ENCODE results near the gene VOPP1.

DNA sequence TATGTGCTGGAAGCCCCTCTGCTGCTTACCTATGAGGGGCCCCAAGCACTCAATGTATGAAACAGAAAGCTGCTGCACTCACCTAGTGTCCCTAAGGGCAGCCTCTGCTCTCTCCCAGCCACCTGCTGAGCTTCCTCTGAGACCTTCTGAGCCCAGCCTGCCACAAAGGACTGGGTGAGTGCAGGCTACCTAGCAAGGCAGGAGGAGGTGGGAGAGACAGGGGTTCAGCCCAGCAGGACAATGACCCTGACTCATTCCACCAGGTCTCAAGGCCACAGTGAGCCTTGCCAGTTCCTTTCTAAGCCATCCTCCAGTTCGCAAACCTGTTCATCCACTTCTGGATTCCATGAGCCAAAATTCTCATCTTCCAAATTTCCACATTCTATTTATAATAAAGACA lies 16.3 kb downstream of the VOPP1 start:
- TF ChIP-seq CEBPB (IDR thresholded peaks at IDR 0.05) = no peak
- no peak for TF ChIP-seq TEAD4 (IDR thresholded peaks at IDR 0.05)
- no peak for TF ChIP-seq TCF12 (IDR thresholded peaks at IDR 0.05; ENCODE audit: low read depth)
- no peak for TF ChIP-seq EP300 (IDR thresholded peaks at IDR 0.05; ENCODE audit: borderline replicate concordance)
- TF ChIP-seq, protein P1, sequence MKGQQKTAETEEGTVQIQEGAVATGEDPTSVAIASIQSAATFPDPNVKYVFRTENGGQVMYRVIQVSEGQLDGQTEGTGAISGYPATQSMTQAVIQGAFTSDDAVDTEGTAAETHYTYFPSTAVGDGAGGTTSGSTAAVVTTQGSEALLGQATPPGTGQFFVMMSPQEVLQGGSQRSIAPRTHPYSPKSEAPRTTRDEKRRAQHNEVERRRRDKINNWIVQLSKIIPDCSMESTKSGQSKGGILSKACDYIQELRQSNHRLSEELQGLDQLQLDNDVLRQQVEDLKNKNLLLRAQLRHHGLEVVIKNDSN (IDR thresholded peaks at IDR 0.05) = no peak
